HG03066 (cell line): ENCODE measurements around the gene CDKN1A.

ENCODE experiments used
- ATAC-seq: cut with Tn5 transposase; IDR thresholded peaks from one replicate; pipeline ENCODE4 v1.9.1; 2021; ENCODE audit warnings: low read depth; ENCODE audit not compliant: unreplicated experiment

CDKN1A gene

DNA sequence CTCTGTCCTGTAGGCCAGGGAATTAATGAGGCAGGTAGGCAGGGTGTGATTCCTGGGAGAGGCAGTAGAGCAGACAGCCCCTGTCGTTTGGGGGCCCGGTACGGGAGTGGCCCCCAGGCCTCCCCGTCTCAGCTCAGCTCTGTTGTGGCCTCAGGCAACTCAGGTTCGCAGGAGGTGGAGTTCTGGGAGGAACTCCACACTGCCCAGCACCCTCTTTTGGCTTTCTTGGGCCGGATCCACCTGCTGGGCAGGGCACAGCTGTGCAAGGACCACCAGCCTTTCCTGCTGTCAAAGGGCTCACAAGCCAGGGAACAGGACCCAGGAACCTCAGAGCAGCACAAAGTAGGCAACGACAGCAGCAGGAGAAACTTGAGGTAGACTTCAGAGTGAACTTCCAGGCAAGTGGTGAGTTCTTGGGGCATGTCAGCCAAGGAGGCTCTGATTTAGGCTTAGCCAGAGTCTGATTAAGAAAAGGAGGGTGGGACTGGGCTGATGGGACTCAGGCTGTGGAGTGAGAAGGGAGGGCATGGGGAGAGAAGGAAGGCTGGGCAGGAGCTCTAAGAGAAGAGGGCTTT is 56.1 kb downstream of the CDKN1A start:
- ATAC-seq, result no peak

DNA sequence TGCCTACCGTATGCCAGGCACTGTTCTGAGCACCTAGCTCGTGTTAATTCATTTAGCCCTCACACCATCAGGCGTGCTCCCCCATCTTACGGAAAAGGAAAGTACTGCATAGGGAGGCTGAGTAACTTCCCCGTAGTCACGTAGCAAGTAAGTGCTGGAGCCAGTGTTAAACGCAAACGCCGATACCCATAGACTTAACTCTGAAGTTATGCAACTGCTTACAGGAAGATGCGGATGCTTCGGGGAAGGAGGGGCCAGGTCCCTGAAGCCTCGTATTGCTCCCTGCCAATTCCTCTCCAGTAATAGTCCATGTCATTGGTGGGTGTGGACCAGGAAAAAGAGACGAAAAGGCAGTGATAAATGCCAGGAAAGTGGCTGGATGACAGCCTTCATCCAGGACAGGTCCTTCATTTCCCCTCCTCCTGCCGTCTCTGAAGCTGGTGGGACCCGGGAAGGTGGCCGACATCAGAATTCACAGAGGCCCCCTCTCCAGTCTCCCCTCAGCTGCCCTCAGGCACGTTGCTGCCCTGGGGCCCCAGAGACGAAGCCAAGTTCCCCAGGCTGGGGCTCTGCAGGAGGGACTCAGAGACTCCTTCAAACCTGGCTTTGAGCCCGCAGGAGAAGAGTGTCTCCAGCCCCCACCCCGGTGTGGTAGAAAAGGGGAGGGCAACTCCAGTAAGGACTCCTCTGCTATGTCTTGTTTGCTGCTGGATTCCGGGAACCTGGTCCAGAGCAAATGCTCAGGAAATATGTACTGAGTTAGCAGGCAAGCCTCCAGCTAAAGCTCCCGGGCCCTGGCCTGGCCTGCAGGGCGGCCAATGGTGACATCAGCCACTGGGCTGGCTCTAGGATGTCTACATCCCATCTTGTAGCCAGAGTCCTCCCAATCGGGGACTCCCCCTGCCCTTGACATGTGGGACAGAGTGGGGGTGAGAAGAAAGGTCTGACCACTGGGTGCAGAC is 56.9 kb downstream of the CDKN1A start:
- ATAC-seq, result no peak
